GM20431 (cell line): Measurements from ENCODE around the gene CHTF18.
"Not testable (repeated sequence)": the region's sequence is repeated elsewhere in the genome, so short reads cannot be mapped to it uniquely, and the experiment has no call there.

Experiments
- in situ Hi-C: fragments of 300-500 bp; cut with MseI, MboI; formaldehyde crosslinking; loops from one replicate; pipeline ENCODE4 v1.15.0; 2020; ENCODE audit warnings: low sequenced_read_pairs; ENCODE audit not compliant: unreplicated experiment

CHTF18 gene

DNA sequence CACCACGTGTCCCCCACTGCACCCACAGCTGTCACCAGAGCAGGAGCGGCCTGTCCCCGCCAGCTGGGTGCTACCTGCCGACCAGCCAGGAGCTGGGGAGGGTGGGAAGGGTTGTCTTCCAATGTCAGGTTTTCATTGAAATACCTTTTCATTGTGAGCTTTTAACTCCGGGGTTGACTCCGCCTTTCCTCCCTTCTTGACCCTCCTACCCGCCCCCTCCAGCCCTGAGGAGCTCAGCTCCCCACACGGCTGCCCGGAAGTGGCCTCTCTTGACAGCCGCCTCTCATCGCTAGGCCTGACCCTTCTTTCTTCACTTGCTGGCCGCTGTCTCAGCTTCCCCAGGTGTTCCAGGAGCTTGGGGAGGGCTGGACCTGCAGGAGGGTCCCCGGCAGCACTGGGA, 33.3 kb downstream of the CHTF18 start:
- in situ Hi-C loops, result no loop called here

DNA sequence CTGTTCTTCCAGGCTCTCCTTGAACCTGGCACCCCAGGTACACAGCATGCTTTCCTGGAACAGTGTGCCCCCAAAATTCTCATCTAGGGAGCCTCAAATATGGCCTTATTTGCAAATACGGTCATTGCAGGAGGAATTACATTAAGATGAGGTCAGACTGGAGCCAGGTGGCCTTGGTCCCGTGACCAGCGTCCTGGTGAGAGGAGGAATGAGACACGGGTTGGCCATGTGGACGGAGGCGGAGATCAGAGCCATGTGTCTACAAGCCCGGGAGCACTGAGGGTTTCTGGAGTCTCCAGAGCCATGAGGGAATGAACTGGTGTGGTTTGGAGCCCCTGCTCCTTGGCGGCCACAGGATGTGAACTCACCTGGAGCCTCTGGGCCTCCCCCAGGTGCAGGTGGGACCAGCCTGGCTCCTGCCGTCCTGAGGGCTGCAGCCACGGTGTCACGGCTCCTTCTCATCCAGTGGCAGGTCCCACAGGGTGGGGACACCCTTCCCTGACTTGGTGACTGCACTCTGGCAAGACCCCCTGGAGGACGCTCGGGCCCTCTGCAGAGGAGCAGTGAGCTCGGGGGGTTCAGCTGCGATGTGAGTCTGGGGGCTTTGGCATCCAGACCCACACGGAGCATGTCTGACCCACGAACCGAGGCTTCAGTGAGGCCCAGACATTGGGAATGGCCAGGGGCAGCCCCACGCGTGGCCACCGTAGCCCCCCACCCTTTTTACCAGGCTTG, 33.9 kb downstream of the CHTF18 start:
- in situ Hi-C loops, result no loop called here

DNA sequence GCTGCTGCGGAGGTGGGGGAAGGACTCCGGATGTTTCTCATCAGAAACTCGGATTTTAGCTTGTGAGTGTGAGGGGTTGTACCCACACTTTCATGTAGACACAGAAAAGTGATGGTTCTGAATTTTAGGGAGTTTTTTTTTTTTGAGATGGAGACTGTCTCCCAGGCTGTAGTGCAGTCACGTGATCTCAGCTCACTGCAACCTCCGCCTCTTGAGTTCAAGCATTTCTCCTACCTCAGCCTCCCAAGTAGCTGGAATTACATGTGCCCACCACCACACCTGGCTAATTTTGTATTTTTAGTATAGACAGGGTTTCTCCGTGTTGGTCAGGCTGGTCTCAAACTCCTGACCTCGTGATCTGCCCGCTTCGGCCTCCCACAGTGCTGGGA, 34.5 kb downstream of the CHTF18 start:
- in situ Hi-C loops, result no loop called here

- in situ Hi-C loops, result no loop called here
Measured at GRCh38 chr16:824194-824593, 35.8 kb downstream of the CHTF18 start.

- in situ Hi-C loops, result no loop called here
Measured at GRCh38 chr16:824601-825000, 36.2 kb downstream of the CHTF18 start.

- in situ Hi-C loops, result no loop called here
Measured at GRCh38 chr16:825341-826061, 37.1 kb downstream of the CHTF18 start.

GRCh38 chr16:827513-827912, 39.1 kb downstream of the CHTF18 start:
- in situ Hi-C loops, result no loop called here

DNA sequence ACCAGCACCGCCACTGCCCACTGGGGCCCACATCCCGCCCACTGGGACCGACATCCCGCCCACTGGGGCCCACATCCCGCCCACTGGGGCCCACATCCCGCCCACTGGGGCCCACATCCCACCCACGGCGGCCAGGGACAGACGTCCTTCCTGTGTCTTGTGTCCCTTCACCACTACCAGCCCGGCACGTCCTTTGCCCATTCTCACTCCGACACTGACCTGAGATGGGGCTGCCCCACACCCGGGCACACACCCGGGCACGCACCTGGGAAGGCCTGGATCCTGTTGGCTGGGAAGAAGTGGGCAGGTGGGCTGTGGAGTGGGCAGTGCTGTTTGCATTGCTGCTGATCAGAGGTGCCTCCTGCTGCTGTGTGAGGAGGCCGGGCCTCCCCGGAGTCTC, 40.5 kb downstream of the CHTF18 start:
- in situ Hi-C loops, result no loop called here

- in situ Hi-C loops, result no loop called here
Measured at GRCh38 chr16:830107-830870, 41.9 kb downstream of the CHTF18 start.

DNA sequence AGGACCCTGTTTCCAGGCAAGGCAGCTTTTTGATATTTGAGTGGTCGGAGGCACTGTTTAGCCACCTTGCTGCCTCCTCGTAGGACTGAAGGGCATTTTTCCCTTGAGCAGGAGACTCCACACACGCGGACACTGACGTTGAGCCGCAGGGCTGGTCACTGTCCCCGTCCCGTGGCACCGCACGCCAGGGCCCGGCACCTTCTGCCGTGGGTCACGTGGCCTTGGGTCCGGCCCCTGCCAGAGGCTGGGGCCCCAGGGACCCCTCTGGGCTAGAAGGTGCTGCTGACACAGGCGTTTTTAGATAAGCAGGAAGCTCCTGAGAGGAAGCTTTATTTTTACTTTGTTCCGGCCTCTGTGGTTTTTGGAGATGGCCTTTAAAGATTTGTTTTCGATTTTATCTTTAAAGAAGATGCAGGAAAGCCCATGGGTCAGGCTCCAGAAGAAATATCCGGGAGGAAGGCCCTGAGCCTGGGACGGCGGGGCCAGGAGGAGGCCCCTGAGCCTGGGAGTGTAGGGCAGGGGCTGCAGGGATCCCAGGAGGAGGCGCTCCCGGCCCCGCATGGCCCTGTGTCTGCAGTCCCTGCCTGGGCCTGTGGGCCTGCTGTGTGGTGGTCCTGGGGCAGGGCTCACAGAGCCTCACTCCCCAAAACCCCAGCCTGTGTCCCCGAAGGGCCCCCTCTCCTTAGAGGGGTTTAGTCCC, 42.6 kb downstream of the CHTF18 start:
- in situ Hi-C loops, result no loop called here

DNA sequence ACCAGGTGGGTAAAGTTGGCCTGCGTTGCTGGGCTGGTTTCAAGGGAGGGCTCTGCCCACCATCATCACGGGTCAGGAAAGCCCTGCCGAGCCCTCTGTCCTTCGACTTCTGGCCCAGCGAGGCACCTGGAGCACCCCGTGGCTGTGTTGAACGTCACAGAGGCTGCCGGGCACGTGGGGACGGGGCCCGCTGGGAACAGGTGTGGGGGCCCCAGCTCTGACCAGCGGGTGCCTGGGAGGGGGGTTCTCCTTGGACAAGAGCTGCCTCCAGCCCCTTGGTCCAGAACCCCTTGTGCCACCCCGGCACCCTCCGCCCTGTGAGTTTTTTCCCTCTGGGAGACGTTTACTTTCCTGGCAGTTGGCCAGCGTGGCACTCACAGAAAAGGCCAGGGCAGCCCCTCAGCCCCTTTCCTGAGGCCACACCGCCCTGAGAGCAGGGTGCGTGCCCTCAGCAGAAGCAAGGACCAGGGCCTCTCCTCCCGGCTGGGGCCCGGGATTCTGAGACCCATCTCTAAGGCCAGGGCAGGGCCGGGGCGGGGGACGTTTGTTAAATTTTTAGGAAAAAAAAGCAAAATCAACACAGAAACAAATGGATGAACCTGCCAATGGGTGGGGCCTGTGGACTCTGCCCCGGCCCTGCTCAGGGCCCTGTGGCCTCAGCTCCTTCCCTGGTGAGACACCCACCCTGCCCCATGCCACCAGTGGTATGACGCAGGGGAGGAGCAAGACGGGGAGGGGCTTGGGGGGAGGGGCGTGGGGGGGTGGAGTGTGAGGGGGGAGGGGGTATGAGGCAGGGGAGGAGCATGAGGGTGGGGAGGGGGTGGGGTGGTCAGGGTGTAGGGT, 43.4 kb downstream of the CHTF18 start:
- in situ Hi-C loops, result no loop called here

- in situ Hi-C loops, result no loop called here
Measured at GRCh38 chr16:832652-833336, 44.4 kb downstream of the CHTF18 start.

- in situ Hi-C loops, result no loop called here
Measured at GRCh38 chr16:833411-833810, 45.0 kb downstream of the CHTF18 start.

GRCh38 chr16:835373-835772, 47.0 kb downstream of the CHTF18 start:
- in situ Hi-C loops, result no loop called here

GRCh38 chr16:836221-836620, 47.8 kb downstream of the CHTF18 start:
- in situ Hi-C loops, result no loop called here

- in situ Hi-C loops, result not testable (repeated sequence)
Measured at GRCh38 chr16:836822-837221, 48.4 kb downstream of the CHTF18 start.

DNA sequence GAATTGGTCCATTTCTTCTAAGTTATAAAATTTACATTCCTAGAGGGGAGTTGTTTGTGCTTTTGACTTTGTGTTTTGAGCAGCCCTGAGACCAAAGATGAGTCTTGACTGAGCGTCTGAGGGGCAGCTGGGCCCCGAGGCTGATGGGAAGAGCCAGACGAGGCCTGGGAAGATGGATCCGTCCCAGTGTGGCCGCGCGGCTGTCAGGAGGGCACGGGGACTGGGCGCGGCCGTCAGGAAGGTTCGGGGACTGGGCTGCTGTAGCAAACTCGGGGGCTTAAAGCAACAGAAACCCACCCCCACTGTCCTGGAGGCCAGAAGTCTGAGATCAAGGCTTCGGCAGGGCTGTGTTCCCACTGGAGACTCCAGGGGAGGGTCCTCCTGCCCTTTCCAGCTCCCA, 50.3 kb downstream of the CHTF18 start:
- in situ Hi-C loops, result no loop called here

- in situ Hi-C loops, result no loop called here
Measured at GRCh38 chr16:839643-840408, 51.4 kb downstream of the CHTF18 start.
